ENCODE data around the gene HJURP. TPM values are rescaled to one million over a fixed set of nuclear protein-coding genes. Genes with fewer than 3 reads are reported as not detected.

Gene HJURP
- polyA plus RNA-seq, 1 of the 3 experiments (the other 2 are of a cell fraction) = 13.2 TPM

- TF ChIP-seq, protein P1, sequence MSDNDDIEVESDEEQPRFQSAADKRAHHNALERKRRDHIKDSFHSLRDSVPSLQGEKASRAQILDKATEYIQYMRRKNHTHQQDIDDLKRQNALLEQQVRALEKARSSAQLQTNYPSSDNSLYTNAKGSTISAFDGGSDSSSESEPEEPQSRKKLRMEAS (IDR thresholded peaks at IDR 0.05; ENCODE audit: low read depth) = no peak
- TF ChIP-seq YY1 (IDR thresholded peaks at IDR 0.05; ENCODE audit: low read depth) (no peak), GABPA (IDR thresholded peaks at IDR 0.05; ENCODE audit: low read depth) (no peak), TEAD4 (IDR thresholded peaks at IDR 0.05; ENCODE audit: borderline replicate concordance, insufficient read depth) (no peak), CHD2 (IDR thresholded peaks at IDR 0.05; ENCODE audit: low read length, partially characterized antibody) (no peak), RCOR1 (IDR thresholded peaks at IDR 0.05; ENCODE audit: low read length) (no peak), MEF2A (IDR thresholded peaks at IDR 0.05; ENCODE audit: borderline replicate concordance, low read depth) (no peak), FOXJ3 (CRISPR knock-in tag; IDR thresholded peaks at IDR 0.05) (no peak), EZH2phosphoT487 (IDR thresholded peaks at IDR 0.05; ENCODE audit: borderline replicate concordance, low read depth) (no peak), NFIC (IDR thresholded peaks at IDR 0.05; ENCODE audit: borderline replicate concordance) (no peak), USF2 (IDR thresholded peaks at IDR 0.05; ENCODE audit: borderline replicate concordance, low read depth, low read length) (no peak), ELF1 (IDR thresholded peaks at IDR 0.05) (no peak), FOXM1 (IDR thresholded peaks at IDR 0.05; ENCODE audit: low read depth) (no peak), SMC3 (IDR thresholded peaks at IDR 0.05; ENCODE audit: low read depth, low read length) (no peak), REST (IDR thresholded peaks at IDR 0.05; ENCODE audit: low read depth, low read length) (no peak)
- TF ChIP-seq, protein P2, sequence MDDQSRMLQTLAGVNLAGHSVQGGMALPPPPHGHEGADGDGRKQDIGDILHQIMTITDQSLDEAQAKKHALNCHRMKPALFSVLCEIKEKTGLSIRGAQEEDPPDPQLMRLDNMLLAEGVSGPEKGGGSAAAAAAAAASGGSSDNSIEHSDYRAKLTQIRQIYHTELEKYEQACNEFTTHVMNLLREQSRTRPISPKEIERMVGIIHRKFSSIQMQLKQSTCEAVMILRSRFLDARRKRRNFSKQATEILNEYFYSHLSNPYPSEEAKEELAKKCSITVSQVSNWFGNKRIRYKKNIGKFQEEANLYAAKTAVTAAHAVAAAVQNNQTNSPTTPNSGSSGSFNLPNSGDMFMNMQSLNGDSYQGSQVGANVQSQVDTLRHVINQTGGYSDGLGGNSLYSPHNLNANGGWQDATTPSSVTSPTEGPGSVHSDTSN (IDR thresholded peaks at IDR 0.05) = no peak
- WGBS (ENCODE audit: low lambda C conversion rate) = 92% methylated on average over 7 of the region's 15 CpGs
- no peak overlapping the region for H3K27ac ChIP-seq (ENCODE audit: low read depth in 2 of 2, low read length in 1 of 2)
- no peaks in the 10 kb centered on the region for H3F3A ChIP-seq (replicated peaks; ENCODE audit: insufficient read depth)
- H3K79me2 ChIP-seq (ENCODE audit: insufficient read depth) = no peaks in the 10 kb centered on the region
- H4K20me1 ChIP-seq (ENCODE audit: insufficient read depth) = no peaks in the 10 kb centered on the region
- peaks cover 0 to 5% of the 10 kb centered on the region in 2 experiments; a peak in 1 of 4 replicates for H3K4me1 ChIP-seq (ENCODE audit: control insufficient read depth in 1 of 2, insufficient read depth in 2 of 2, low read depth in 1 of 2, low read length in 1 of 2)
- no peaks in the 10 kb centered on the region for H3K9me2 ChIP-seq
- no peaks in the 10 kb centered on the region for H3K27me3 ChIP-seq (ENCODE audit: insufficient read depth)
- no peak overlapping the region for H3K4me3 ChIP-seq (ENCODE audit: low read depth in 2 of 2, low read length in 1 of 2)
- no peak for DNase-seq
- no peak overlapping the region for H2AFZ ChIP-seq (ENCODE audit: low read depth)
- ChIA-PET POLR2A (no interaction called here), CTCF (no interaction called here)
- no peaks in the 10 kb centered on the region for H3K36me3 ChIP-seq (replicated peaks in 1 of 2; ENCODE audit: control insufficient read depth in 1 of 2, insufficient read depth in 2 of 2, low read length in 1 of 2)
- H3K9ac ChIP-seq = no peak overlapping the region
- no peaks in the 10 kb centered on the region for H3K9me3 ChIP-seq
- H3K4me2 ChIP-seq = no peak overlapping the region
Measured at GRCh38 chr2:233829193-233830110, 24.9 kb downstream of the HJURP start.

Data from SK-N-SH (cell line).